Mesenchymal stem cell (in vitro differentiated cells and primary cell): Measurements from ENCODE around the gene SPECC1L.

Experiments used
- DNase-seq: peaks from one replicate; pipeline ENCODE4 v3.0.0-alpha.2; 2013
- H2AFZ ChIP-seq: one replicate; pipeline ENCODE4 v1.6.1; 2013; ENCODE audit warnings: low read depth, mild to moderate bottlenecking, control low read depth, inconsistent platforms, low read length, moderate library complexity
- H2AK5ac ChIP-seq: 2 replicates; pipeline ENCODE4 v1.6.1; 2013; ENCODE audit warnings: low read length, moderate library complexity, mild to moderate bottlenecking, inconsistent platforms; ENCODE audit not compliant: severe bottlenecking
- H2BK120ac ChIP-seq: one replicate; pipeline ENCODE4 v1.6.1; 2013; ENCODE audit warnings: low read depth, mild to moderate bottlenecking, inconsistent platforms, low read length, moderate library complexity
- H2BK12ac ChIP-seq, 2 experiments: one replicate each; pipeline ENCODE4 v1.6.1; 2013; ENCODE audit warnings: inconsistent platforms in 2 of 2, low read length in 2 of 2, mild to moderate bottlenecking in 2 of 2, moderate library complexity in 2 of 2, control low read depth in 1 of 2
- H2BK15ac ChIP-seq: one replicate; pipeline ENCODE4 v1.6.1; 2013; ENCODE audit warnings: mild to moderate bottlenecking, low read depth, inconsistent platforms; ENCODE audit not compliant: poor library complexity, severe bottlenecking
- H2BK5ac ChIP-seq: 2 replicates; pipeline ENCODE4 v1.6.1; 2013; ENCODE audit warnings: low read depth, mild to moderate bottlenecking, low read length, control low read depth, inconsistent platforms; ENCODE audit not compliant: poor library complexity, severe bottlenecking
- H3K14ac ChIP-seq, 2 experiments: one replicate each; pipeline ENCODE4 v1.6.1; 2013; ENCODE audit warnings: inconsistent platforms in 2 of 2, low read length in 2 of 2, control low read depth in 1 of 2, mild to moderate bottlenecking in 1 of 2, moderate library complexity in 1 of 2
- H3K18ac ChIP-seq, 2 experiments: one replicate each; pipeline ENCODE4 v1.6.1; 2013; ENCODE audit warnings: inconsistent platforms in 2 of 2, low read length in 2 of 2, control low read depth in 1 of 2, low read depth in 1 of 2, mild to moderate bottlenecking in 1 of 2
- H3K23ac ChIP-seq, 2 experiments: one replicate each; pipeline ENCODE4 v1.6.1; 2013; ENCODE audit warnings: inconsistent platforms in 2 of 2, low read length in 2 of 2, mild to moderate bottlenecking in 2 of 2, moderate library complexity in 2 of 2, control low read depth in 1 of 2
- H3K27ac ChIP-seq: 2 replicates; pipeline ENCODE4 v1.5.1; 2013; ENCODE audit warnings: mild to moderate bottlenecking, moderate library complexity, low read length, control low read depth, inconsistent platforms; ENCODE audit not compliant: poor library complexity, severe bottlenecking
- H3K27me3 ChIP-seq, 2 experiments: 2 replicates each; pipeline versions ENCODE4 v1.6.1 to v1.7.0; 2013; ENCODE audit warnings: low read length in 2 of 2, mild to moderate bottlenecking in 2 of 2, moderate library complexity in 2 of 2, control low read depth in 1 of 2, inconsistent platforms in 1 of 2; ENCODE audit not compliant: control insufficient read depth in 1 of 2, insufficient read depth in 1 of 2
- H3K36me3 ChIP-seq, 2 experiments: 2 replicates each; pipeline versions ENCODE4 v1.6.1 to v1.7.0; 2013; ENCODE audit warnings: low read length in 2 of 2, control low read depth in 1 of 2, inconsistent platforms in 1 of 2, low read depth in 1 of 2, mild to moderate bottlenecking in 1 of 2; ENCODE audit not compliant: insufficient read depth in 2 of 2, control insufficient read depth in 1 of 2
- H3K4ac ChIP-seq, 2 experiments: one replicate each; pipeline ENCODE4 v1.6.1; 2013; ENCODE audit warnings: inconsistent platforms in 2 of 2, low read length in 2 of 2, mild to moderate bottlenecking in 2 of 2, moderate library complexity in 2 of 2, control low read depth in 1 of 2, low read depth in 1 of 2
- H3K4me1 ChIP-seq: 2 replicates; pipeline ENCODE4 v1.6.1; 2013; ENCODE audit warnings: low read depth, low read length, control low read depth; ENCODE audit not compliant: control insufficient read depth, insufficient read depth
- H3K4me2 ChIP-seq: 2 replicates; pipeline ENCODE4 v1.6.1; 2013; ENCODE audit warnings: low read length, mild to moderate bottlenecking, inconsistent platforms; ENCODE audit not compliant: poor library complexity, severe bottlenecking
- H3K4me3 ChIP-seq, 2 experiments: 2 replicates each; pipeline versions ENCODE4 v1.5.1 to v1.7.0; 2013; ENCODE audit warnings: low read length in 2 of 2, mild to moderate bottlenecking in 2 of 2, control low read depth in 1 of 2, low read depth in 1 of 2; ENCODE audit not compliant: insufficient read depth in 1 of 2
- H3K79me1 ChIP-seq: replicated peaks from 2 replicates; pipeline ENCODE4 v1.6.1; 2013; ENCODE audit warnings: mild to moderate bottlenecking, control low read depth, low read length, inconsistent platforms; ENCODE audit not compliant: poor library complexity, severe bottlenecking
- H3K9ac ChIP-seq: 2 replicates; pipeline ENCODE4 v1.7.0; 2013; ENCODE audit warnings: mild to moderate bottlenecking, low read length, moderate library complexity
- H3K9me3 ChIP-seq: 2 replicates; pipeline ENCODE4 v1.7.0; 2013; ENCODE audit warnings: mild to moderate bottlenecking, low read length; ENCODE audit not compliant: control insufficient read depth
- H4K8ac ChIP-seq: one replicate; pipeline ENCODE4 v1.6.1; 2013; ENCODE audit warnings: inconsistent platforms, mild to moderate bottlenecking, low read length, moderate library complexity
- H4K91ac ChIP-seq: one replicate; pipeline ENCODE4 v1.6.1; 2013; ENCODE audit warnings: mild to moderate bottlenecking, low read length, inconsistent platforms
- WGBS: methylation state at CpG from one replicate; pipeline ENCODE4 v1.1.7; 2013; ENCODE audit warnings: mixed read lengths; 5-methylcytosine and 5-hydroxymethylcytosine counted together

Gene SPECC1L

GRCh38 chr22:24413271-24413670 lies 142.6 kb downstream of the SPECC1L start:
- H3K9me3 ChIP-seq: no peaks in the 10 kb centered on the region
- H3K4me2 ChIP-seq: no peak overlapping the region
- no peak overlapping the region for H2BK15ac ChIP-seq
- no peak overlapping the region for H2BK5ac ChIP-seq
- H3K36me3 ChIP-seq: peaks cover 71% of the 10 kb centered on the region in 2 experiments
- H3K4me3 ChIP-seq: no peak overlapping the region
- no peaks in the 10 kb centered on the region for H3K27me3 ChIP-seq
- H3K79me1 ChIP-seq: peaks cover 19% of the 10 kb centered on the region
- H3K14ac ChIP-seq: no peak overlapping the region
- H3K23ac ChIP-seq: no peak overlapping the region
- DNase-seq: no peak
- no peak overlapping the region for H3K27ac ChIP-seq
- H2AFZ ChIP-seq: no peak overlapping the region
- H4K91ac ChIP-seq: no peak overlapping the region
- no peak overlapping the region for H3K18ac ChIP-seq
- H2BK120ac ChIP-seq: no peak overlapping the region
- no peak overlapping the region for H3K9ac ChIP-seq
- H2AK5ac ChIP-seq: no peak overlapping the region
- H2BK12ac ChIP-seq: no peak overlapping the region
- no peak overlapping the region for H3K4ac ChIP-seq
- H3K4me1 ChIP-seq: peaks cover 24% of the 10 kb centered on the region
- no peak overlapping the region for H4K8ac ChIP-seq
- WGBS: 99% methylated on average over 9 of the region's 9 CpGs

GRCh38 chr22:24413736-24414385 lies 143.2 kb downstream of the SPECC1L start:
- H3K36me3 ChIP-seq: peaks cover 65 to 67% of the 10 kb centered on the region in 2 experiments
- no peak overlapping the region for H3K18ac ChIP-seq
- H3K4me1 ChIP-seq: peaks cover 20% of the 10 kb centered on the region
- H4K91ac ChIP-seq: no peak overlapping the region
- H3K79me1 ChIP-seq: peaks cover 13% of the 10 kb centered on the region
- H2AK5ac ChIP-seq: no peak overlapping the region
- H2BK5ac ChIP-seq: no peak overlapping the region
- no peaks in the 10 kb centered on the region for H3K27me3 ChIP-seq
- no peaks in the 10 kb centered on the region for H3K9me3 ChIP-seq
- no peak overlapping the region for H3K4ac ChIP-seq
- peak; percentile 37 for DNase-seq
- no peak overlapping the region for H3K4me3 ChIP-seq
- H3K27ac ChIP-seq: no peak overlapping the region
- no peak overlapping the region for H3K23ac ChIP-seq
- WGBS: 76% methylated on average over 18 of the region's 18 CpGs
- no peak overlapping the region for H3K9ac ChIP-seq
- H3K4me2 ChIP-seq: no peak overlapping the region
- H2BK15ac ChIP-seq: peak overlapping the region; percentile 31
- H2BK12ac ChIP-seq: no peak overlapping the region
- H4K8ac ChIP-seq: no peak overlapping the region
- no peak overlapping the region for H3K14ac ChIP-seq
- H2BK120ac ChIP-seq: no peak overlapping the region
- no peak overlapping the region for H2AFZ ChIP-seq

- Histone ChIP-seq H3K4me1 (peaks cover 25% of the 10 kb centered on the region), H4K91ac (no peak overlapping the region), H3K14ac (no peak overlapping the region), H3K36me3 (peaks cover 65 to 67% of the 10 kb centered on the region in 2 experiments), H3K9me3 (no peaks in the 10 kb centered on the region), H3K18ac (peak overlapping the region in 1 of 2 experiments; percentile 13), H2AK5ac (no peak overlapping the region), H4K8ac (no peak overlapping the region), H3K79me1 (peaks cover 12% of the 10 kb centered on the region), H3K9ac (no peak overlapping the region), H2BK15ac (no peak overlapping the region), H3K4me2 (no peak overlapping the region), H3K4me3 (no peak overlapping the region), H2AFZ (no peak overlapping the region), H3K27me3 (no peaks in the 10 kb centered on the region), H3K23ac (no peak overlapping the region), H3K27ac (no peak overlapping the region), H3K4ac (no peak overlapping the region), H2BK12ac (no peak overlapping the region), H2BK5ac (no peak overlapping the region), H2BK120ac (no peak overlapping the region)
- 91% methylated on average over 21 of the region's 21 CpGs for WGBS
- DNase-seq: no peak
These were observed 143.9 kb downstream of the SPECC1L start for GRCh38 chr22:24414523-24414922.

- Histone ChIP-seq H3K4me2 (no peak overlapping the region), H2AFZ (no peak overlapping the region), H4K8ac (no peak overlapping the region), H3K14ac (peak overlapping the region in 1 of 2 experiments; percentile 78), H3K23ac (no peak overlapping the region), H3K27me3 (no peaks in the 10 kb centered on the region), H3K4me1 (peaks cover 24% of the 10 kb centered on the region), H2BK12ac (peak overlapping the region in 1 of 2 experiments; percentile 15), H3K36me3 (peaks cover 65 to 67% of the 10 kb centered on the region in 2 experiments), H3K4me3 (no peak overlapping the region), H4K91ac (peak overlapping the region; percentile 57), H3K9ac (no peak overlapping the region), H3K27ac (no peak overlapping the region), H3K18ac (peak overlapping the region in 1 of 2 experiments; percentile 71), H3K4ac (peak overlapping the region in 1 of 2 experiments; percentile 46), H2BK5ac (no peak overlapping the region), H2AK5ac (no peak overlapping the region), H2BK120ac (no peak overlapping the region), H3K9me3 (no peaks in the 10 kb centered on the region), H2BK15ac (no peak overlapping the region), H3K79me1 (peaks cover 10% of the 10 kb centered on the region)
- no peak for DNase-seq
- WGBS: 85% methylated on average over 23 of the region's 26 CpGs
These were observed 144.6 kb downstream of the SPECC1L start for GRCh38 chr22:24414984-24415945.
